Prostate gland (tissue), 2 donors: ENCODE results near the gene EFCAB8. TPM values are rescaled to one million over a fixed set of nuclear protein-coding genes. Genes with fewer than 3 reads are reported as not detected.
A peak's percentile ranks its signal among the peaks of the same experiment; 100 is the strongest.

Experiments used
- DNase-seq: peaks from one replicate; pipeline ENCODE4 v3.0.0-alpha.2; 2019; ENCODE audit warnings: low spot score
- H3K27ac ChIP-seq, 2 donors: fragments of 200-600 bp; sonication (generic); 2 replicates each; pipeline ENCODE4 v1.5.1; 2017 to 2019
- H3K27me3 ChIP-seq: fragments of 200-600 bp; sonication (generic); replicated peaks from 2 replicates; pipeline ENCODE4 v1.5.1; 2019; ENCODE audit not compliant: insufficient read depth
- H3K36me3 ChIP-seq, 2 donors: fragments of 200-600 bp; sonication (generic); 1 replicate in 1 of 2; 2 replicates in 1 of 2; pipeline versions ENCODE4 v1.5.1 to v1.8.1; 2017 to 2019
- H3K4me1 ChIP-seq: fragments of 200-600 bp; sonication (generic); replicated peaks from 2 replicates; pipeline ENCODE4 v1.5.1; 2019
- H3K4me3 ChIP-seq, 2 donors: fragments of 200-600 bp; sonication (generic); 2 replicates each; pipeline ENCODE4 v1.5.1; 2017 to 2019
- H3K9me3 ChIP-seq: fragments of 200-600 bp; sonication (generic); 2 replicates; pipeline ENCODE4 v1.5.1; 2017
- CTCF ChIP-seq, 4 experiments: fragments of 200-600 bp in 2 of 4; fragments of 450-650 bp in 2 of 4; sonication (generic) in 2 of 4; IDR thresholded peaks; 1 replicate in 3 of 4; 2 replicates in 1 of 4; pipeline ENCODE4 v1.5.1; 2016 to 2019; ENCODE audit warnings: antibody characterized with exemption in 4 of 4, mild to moderate bottlenecking in 2 of 4, moderate library complexity in 2 of 4
- POLR2A ChIP-seq: fragments of 450-650 bp; IDR thresholded peaks from one replicate; pipeline ENCODE4 v1.6.1; 2016; ENCODE audit warnings: antibody characterized with exemption, mild to moderate bottlenecking
- POLR2AphosphoS5 ChIP-seq: sonication (generic); formaldehyde crosslinking; IDR thresholded peaks from one replicate; pipeline ENCODE4 v1.6.1; 2017; ENCODE audit warnings: antibody characterized with exemption
- WGBS: methylation state at CpG from one replicate; pipeline ENCODE4 v1.1.5; 2018; 5-methylcytosine and 5-hydroxymethylcytosine counted together
- intact Hi-C: fragments of 100-400 bp; cut with DNase I; formaldehyde crosslinking; loops from one replicate; pipeline ENCODE4 v1.14.2; 2022
- total RNA-seq, 2 donors: library from RNA; depleted of rRNA; stranded (reverse); fragments of >200 nt; gene quantifications; one replicate each; pipeline ENCODE4 v1.1.0, GENCODE V29; 2016

EFCAB8 gene
- total RNA-seq: 1 to 10 TPM in 1 of 2 donors, under 1 TPM in 1; 0.87 to 1.8 TPM

- DNase-seq: no peak
- TF ChIP-seq POLR2A (no peak), POLR2AphosphoS5 (no peak), CTCF (IDR thresholded peaks at IDR 0.05) (no peak)
- Histone ChIP-seq H3K36me3 (no peaks in the 10 kb centered on the region), H3K27me3 (no peaks in the 10 kb centered on the region), H3K4me1 (no peaks in the 10 kb centered on the region), H3K27ac (no peak within 1 kb of the TSS), H3K9me3 (no peaks in the 10 kb centered on the region), H3K4me3 (no peak within 1 kb of the TSS)
- 63% methylated on average over 8 of the region's 8 CpGs for WGBS
- intact Hi-C loops: no loop called here
Observed at GRCh38 chr20:32858701-32859372, at the start of gene EFCAB8. Gene EFCAB8, plus strand, starts transcription at chr20:32858923. Its CDS starts 4,870 bp downstream, at chr20:32863793.

GRCh38 chr20:32809907-32810306 lies 48.8 kb upstream of the EFCAB8 start:
- no peak for DNase-seq
- no peak for TF ChIP-seq CTCF (IDR thresholded peaks at IDR 0.05)
- no peak for TF ChIP-seq POLR2AphosphoS5
- no peak for TF ChIP-seq POLR2A
- H3K4me3 ChIP-seq: no peak overlapping the region
- no peaks in the 10 kb centered on the region for H3K27me3 ChIP-seq
- intact Hi-C loops: no loop called here
- H3K27ac ChIP-seq: no peak overlapping the region
- no peaks in the 10 kb centered on the region for H3K4me1 ChIP-seq
- WGBS: 83% methylated on average over 4 of the region's 4 CpGs
- no peaks in the 10 kb centered on the region for H3K9me3 ChIP-seq
- no peaks in the 10 kb centered on the region for H3K36me3 ChIP-seq

- no peak for DNase-seq
- Histone ChIP-seq H3K4me1 (no peaks in the 10 kb centered on the region), H3K27me3 (no peaks in the 10 kb centered on the region), H3K9me3 (no peaks in the 10 kb centered on the region), H3K4me3 (no peak overlapping the region), H3K36me3 (no peaks in the 10 kb centered on the region), H3K27ac (no peak overlapping the region)
- 85% methylated on average over 5 of the region's 5 CpGs for WGBS
- intact Hi-C loops: no loop called here
- TF ChIP-seq CTCF (IDR thresholded peaks at IDR 0.05) (no peak), POLR2A (no peak), POLR2AphosphoS5 (no peak)
Observed at GRCh38 chr20:32810941-32811340, 47.8 kb upstream of the EFCAB8 start.

- DNase-seq: no peak
- H3K4me3 ChIP-seq: no peak overlapping the region
- no peaks in the 10 kb centered on the region for H3K4me1 ChIP-seq
- intact Hi-C loops: no loop called here
- no peak overlapping the region for H3K27ac ChIP-seq
- H3K36me3 ChIP-seq: no peaks in the 10 kb centered on the region
- TF ChIP-seq POLR2AphosphoS5: no peak
- no peak for TF ChIP-seq CTCF (IDR thresholded peaks at IDR 0.05)
- no peak for TF ChIP-seq POLR2A
- 91% methylated on average over 6 of the region's 6 CpGs for WGBS
- H3K9me3 ChIP-seq: no peaks in the 10 kb centered on the region
- H3K27me3 ChIP-seq: no peaks in the 10 kb centered on the region
Observed at GRCh38 chr20:32811886-32812285, 46.8 kb upstream of the EFCAB8 start.

GRCh38 chr20:32819992-32820697 lies 38.6 kb upstream of the EFCAB8 start:
- Histone ChIP-seq H3K36me3 (no peaks in the 10 kb centered on the region), H3K27ac (peak overlapping the region; percentile 95 to 96), H3K4me1 (peaks cover 10% of the 10 kb centered on the region), H3K4me3 (peak overlapping the region; percentile 79 to 86), H3K9me3 (no peaks in the 10 kb centered on the region), H3K27me3 (no peaks in the 10 kb centered on the region)
- DNase-seq: peak; percentile 61
- TF ChIP-seq CTCF (IDR thresholded peaks at IDR 0.05) (peak in 1 of 4 experiments; percentile 10), POLR2AphosphoS5 (no peak), POLR2A (peak; percentile 32)
- intact Hi-C loops: no loop called here
- 0% methylated on average over 17 of the region's 58 CpGs for WGBS
